Measurements from ENCODE around the gene SYNJ1.
"Not testable (repeated sequence)": the region's sequence is repeated elsewhere in the genome, so short reads cannot be mapped to it uniquely, and the experiment has no call there.

Gene SYNJ1

GRCh38 chr21:32765058-32765457, 37.2 kb upstream of the SYNJ1 start:
- no peak for DNase-seq (ENCODE audit: low read depth, low spot score)
- Histone ChIP-seq H3K27ac (no peak overlapping the region), H3K36me3 (ENCODE audit: insufficient read depth, low read length) (peaks cover 90% of the 10 kb centered on the region), H3K9me3 (ENCODE audit: low read depth, low read length) (no peaks in the 10 kb centered on the region), H3K4me3 (no peak overlapping the region), H3K9ac (ENCODE audit: insufficient read length) (no peak overlapping the region)
- no peak for TF ChIP-seq FOXP2 (optimal IDR thresholded peaks at IDR 0.05; ENCODE audit: control extremely low read depth, extremely low read length, insufficient read depth)
- no peak for TF ChIP-seq POLR2AphosphoS5 (IDR thresholded peaks at IDR 0.05; ENCODE audit: borderline replicate concordance, low read depth, low read length)
- TF ChIP-seq EZH2 (IDR thresholded peaks at IDR 0.05), result no peak

GRCh38 chr21:32764186-32764585, 36.4 kb upstream of the SYNJ1 start:
- H3K4me3 ChIP-seq, result no peak overlapping the region
- H3K9ac ChIP-seq (ENCODE audit: insufficient read length), result no peak overlapping the region
- H3K9me3 ChIP-seq (ENCODE audit: low read depth, low read length), result no peaks in the 10 kb centered on the region
- H3K27ac ChIP-seq, result no peak overlapping the region
- H3K36me3 ChIP-seq (ENCODE audit: insufficient read depth, low read length), result peaks cover 93% of the 10 kb centered on the region
- TF ChIP-seq FOXP2 (optimal IDR thresholded peaks at IDR 0.05; ENCODE audit: control extremely low read depth, extremely low read length, insufficient read depth), result no peak
- TF ChIP-seq POLR2AphosphoS5 (IDR thresholded peaks at IDR 0.05; ENCODE audit: borderline replicate concordance, low read depth, low read length), result no peak
- TF ChIP-seq EZH2 (IDR thresholded peaks at IDR 0.05), result no peak
- DNase-seq (ENCODE audit: low read depth, low spot score), result no peak

GRCh38 chr21:32757804-32758203, 30.0 kb upstream of the SYNJ1 start:
- H3K27ac ChIP-seq, result no peak overlapping the region
- no peaks in the 10 kb centered on the region for H3K9me3 ChIP-seq (ENCODE audit: low read depth, low read length)
- no peak for TF ChIP-seq FOXP2 (optimal IDR thresholded peaks at IDR 0.05; ENCODE audit: control extremely low read depth, extremely low read length, insufficient read depth)
- no peak for TF ChIP-seq EZH2 (IDR thresholded peaks at IDR 0.05)
- TF ChIP-seq POLR2AphosphoS5 (IDR thresholded peaks at IDR 0.05; ENCODE audit: borderline replicate concordance, low read depth, low read length), result no peak
- no peak for DNase-seq (ENCODE audit: low read depth, low spot score)
- peaks cover 92% of the 10 kb centered on the region for H3K36me3 ChIP-seq (ENCODE audit: insufficient read depth, low read length)
- H3K4me3 ChIP-seq, result no peak overlapping the region
- H3K9ac ChIP-seq (ENCODE audit: insufficient read length), result no peak overlapping the region

GRCh38 chr21:32756096-32756495, 28.3 kb upstream of the SYNJ1 start:
- H3K27ac ChIP-seq, result no peak overlapping the region; the same call in 1 of the 2 replicates
- H3K4me3 ChIP-seq, result no peak overlapping the region
- peaks cover 95% of the 10 kb centered on the region for H3K36me3 ChIP-seq (ENCODE audit: insufficient read depth, low read length)
- DNase-seq (ENCODE audit: low read depth, low spot score), result no peak
- TF ChIP-seq POLR2AphosphoS5 (IDR thresholded peaks at IDR 0.05; ENCODE audit: borderline replicate concordance, low read depth, low read length) (no peak), EZH2 (IDR thresholded peaks at IDR 0.05) (no peak), FOXP2 (optimal IDR thresholded peaks at IDR 0.05; ENCODE audit: control extremely low read depth, extremely low read length, insufficient read depth) (no peak)
- H3K9me3 ChIP-seq (ENCODE audit: low read depth, low read length), result no peaks in the 10 kb centered on the region
- H3K9ac ChIP-seq (ENCODE audit: insufficient read length), result no peak overlapping the region

GRCh38 chr21:32753818-32754585, 26.2 kb upstream of the SYNJ1 start:
- H3K9ac ChIP-seq (ENCODE audit: insufficient read length), result peak overlapping the region; percentile 13
- H3K27ac ChIP-seq, result no peak overlapping the region
- peaks cover 95% of the 10 kb centered on the region for H3K36me3 ChIP-seq (ENCODE audit: insufficient read depth, low read length)
- H3K9me3 ChIP-seq (ENCODE audit: low read depth, low read length), result no peaks in the 10 kb centered on the region
- H3K4me3 ChIP-seq, result no peak overlapping the region
- no peak for DNase-seq (ENCODE audit: low read depth, low spot score)
- no peak for TF ChIP-seq FOXP2 (optimal IDR thresholded peaks at IDR 0.05; ENCODE audit: control extremely low read depth, extremely low read length, insufficient read depth)
- no peak for TF ChIP-seq POLR2AphosphoS5 (IDR thresholded peaks at IDR 0.05; ENCODE audit: borderline replicate concordance, low read depth, low read length)
- TF ChIP-seq EZH2 (IDR thresholded peaks at IDR 0.05), result no peak

- no peak for DNase-seq (ENCODE audit: low read depth, low spot score)
- H3K27ac ChIP-seq, result no peak overlapping the region
- no peaks in the 10 kb centered on the region for H3K9me3 ChIP-seq (ENCODE audit: low read depth, low read length)
- no peak overlapping the region for H3K4me3 ChIP-seq
- peaks cover 97% of the 10 kb centered on the region for H3K36me3 ChIP-seq (ENCODE audit: insufficient read depth, low read length)
- no peak overlapping the region for H3K9ac ChIP-seq (ENCODE audit: insufficient read length)
- TF ChIP-seq EZH2 (IDR thresholded peaks at IDR 0.05) (no peak), FOXP2 (optimal IDR thresholded peaks at IDR 0.05; ENCODE audit: control extremely low read depth, extremely low read length, insufficient read depth) (no peak), POLR2AphosphoS5 (IDR thresholded peaks at IDR 0.05; ENCODE audit: borderline replicate concordance, low read depth, low read length) (no peak)
Measured at GRCh38 chr21:32750405-32750804, 22.6 kb upstream of the SYNJ1 start.

GRCh38 chr21:32749662-32750061, 21.8 kb upstream of the SYNJ1 start:
- no peak for DNase-seq (ENCODE audit: low read depth, low spot score)
- Histone ChIP-seq H3K4me3 (no peak overlapping the region), H3K9me3 (ENCODE audit: low read depth, low read length) (no peaks in the 10 kb centered on the region), H3K9ac (ENCODE audit: insufficient read length) (no peak overlapping the region), H3K27ac (no peak overlapping the region), H3K36me3 (ENCODE audit: insufficient read depth, low read length) (peaks cover 97% of the 10 kb centered on the region)
- no peak for TF ChIP-seq POLR2AphosphoS5 (IDR thresholded peaks at IDR 0.05; ENCODE audit: borderline replicate concordance, low read depth, low read length)
- TF ChIP-seq EZH2 (IDR thresholded peaks at IDR 0.05), result no peak
- TF ChIP-seq FOXP2 (optimal IDR thresholded peaks at IDR 0.05; ENCODE audit: control extremely low read depth, extremely low read length, insufficient read depth), result no peak

GRCh38 chr21:32748529-32748928, 20.7 kb upstream of the SYNJ1 start:
- Histone ChIP-seq H3K27ac (no peak overlapping the region), H3K4me3 (no peak overlapping the region), H3K9ac (ENCODE audit: insufficient read length) (no peak overlapping the region), H3K9me3 (ENCODE audit: low read depth, low read length) (no peaks in the 10 kb centered on the region), H3K36me3 (ENCODE audit: insufficient read depth, low read length) (peaks cover 97% of the 10 kb centered on the region)
- DNase-seq (ENCODE audit: low read depth, low spot score), result no peak
- TF ChIP-seq EZH2 (IDR thresholded peaks at IDR 0.05) (no peak), FOXP2 (optimal IDR thresholded peaks at IDR 0.05; ENCODE audit: control extremely low read depth, extremely low read length, insufficient read depth) (no peak)

- H3K27ac ChIP-seq, result no peak overlapping the region
- DNase-seq (ENCODE audit: low read depth, low spot score), result no peak
Measured at GRCh38 chr21:32747396-32747795, 19.6 kb upstream of the SYNJ1 start.

GRCh38 chr21:32746711-32747110, 18.9 kb upstream of the SYNJ1 start:
- not testable (repeated sequence) for H3K9ac ChIP-seq (ENCODE audit: insufficient read length); DNase-seq (ENCODE audit: low read depth, low spot score); H3K4me3 ChIP-seq; H3K9me3 ChIP-seq (ENCODE audit: low read depth, low read length); H3K27ac ChIP-seq
- H3K36me3 ChIP-seq (ENCODE audit: insufficient read depth, low read length), result peaks cover 100% of the 10 kb centered on the region

More at GRCh38 chr21:32747396-32747795, 19.6 kb upstream of the SYNJ1 start:
- Histone ChIP-seq H3K9me3 (ENCODE audit: low read depth, low read length) (no peaks in the 10 kb centered on the region), H3K36me3 (ENCODE audit: insufficient read depth, low read length) (peaks cover 100% of the 10 kb centered on the region), H3K4me3 (no peak overlapping the region), H3K9ac (ENCODE audit: insufficient read length) (no peak overlapping the region)
- TF ChIP-seq POLR2AphosphoS5 (IDR thresholded peaks at IDR 0.05; ENCODE audit: borderline replicate concordance, low read depth, low read length) (no peak), FOXP2 (optimal IDR thresholded peaks at IDR 0.05; ENCODE audit: control extremely low read depth, extremely low read length, insufficient read depth) (no peak), EZH2 (IDR thresholded peaks at IDR 0.05) (no peak)

All from SK-N-MC (cell line).